Measurements from ENCODE around the gene DIS3L2.

Gene DIS3L2

GRCh38 chr2:231955758-231956472 lies 5.6 kb upstream of the DIS3L2 start:
- DNase-seq (ENCODE audit: low read depth) = no peak

DNA sequence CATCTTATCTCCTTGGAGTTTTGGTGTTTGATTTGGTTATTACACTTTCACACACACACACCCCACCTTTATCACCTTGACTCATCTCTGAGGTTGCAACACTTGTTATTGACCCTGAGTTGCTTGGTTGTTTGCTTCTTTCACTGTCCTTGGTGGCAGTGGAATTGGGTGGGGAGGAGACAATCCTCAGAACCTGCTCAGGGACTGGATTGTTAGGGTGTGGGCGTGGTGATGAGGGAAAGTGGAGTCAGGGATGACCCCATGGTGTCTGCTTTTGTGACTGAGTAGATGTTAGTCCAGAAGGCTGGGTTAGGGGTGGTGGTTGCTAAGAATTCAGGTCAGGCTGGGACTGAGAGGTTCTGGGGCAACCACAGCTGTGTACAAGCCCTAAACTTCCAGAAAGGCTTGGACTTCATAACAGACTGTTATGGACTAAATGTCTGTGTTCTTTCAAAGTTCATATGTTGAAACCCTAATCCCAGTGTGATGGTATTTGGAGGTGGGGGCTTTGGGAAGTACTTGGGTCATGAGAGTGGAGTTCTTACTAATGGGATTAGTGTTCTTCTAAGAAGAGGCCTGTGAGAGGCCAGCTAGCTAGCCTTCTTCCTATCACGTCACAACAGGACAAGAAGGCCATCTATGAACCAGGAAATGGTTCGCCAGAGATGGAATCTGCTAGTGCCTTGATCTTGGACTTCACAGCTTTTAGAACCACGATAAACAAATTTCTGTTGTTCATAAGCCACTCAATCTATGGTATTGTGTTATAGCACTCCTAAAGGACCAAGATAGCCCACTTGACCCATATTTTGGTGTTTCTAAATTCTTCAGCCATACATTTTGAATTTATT lies 3.4 kb upstream of the DIS3L2 start:
- no peak for DNase-seq (ENCODE audit: low read depth)

GRCh38 chr2:231960810-231961348 lies 634 bp upstream of the DIS3L2 start:
- no peak for DNase-seq (ENCODE audit: low read depth)

DNA sequence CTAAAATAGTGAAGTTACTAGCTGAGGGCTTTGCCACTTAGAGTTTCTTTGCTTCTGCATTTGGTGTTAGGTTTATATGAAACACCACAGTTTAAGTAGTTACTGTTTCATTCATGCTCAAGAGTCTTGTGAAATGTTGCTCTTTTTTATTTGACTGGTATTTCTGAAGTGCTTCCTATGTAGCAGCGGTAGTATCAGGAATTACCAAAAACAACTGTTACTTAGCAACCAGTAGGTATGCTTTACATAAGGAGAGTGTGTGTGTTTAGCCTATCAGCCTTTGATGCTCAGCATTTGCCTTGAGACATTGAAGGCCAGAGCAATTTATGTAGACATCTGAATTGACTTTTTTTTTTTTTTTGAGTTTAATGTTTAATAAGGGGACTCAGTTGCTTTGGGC lies 3.6 kb downstream of the DIS3L2 start:
- DNase-seq (ENCODE audit: low read depth) = no peak

- DNase-seq (ENCODE audit: low read depth) = no peak
Observed at GRCh38 chr2:231966886-231967285, 5.4 kb downstream of the DIS3L2 start.

DNA sequence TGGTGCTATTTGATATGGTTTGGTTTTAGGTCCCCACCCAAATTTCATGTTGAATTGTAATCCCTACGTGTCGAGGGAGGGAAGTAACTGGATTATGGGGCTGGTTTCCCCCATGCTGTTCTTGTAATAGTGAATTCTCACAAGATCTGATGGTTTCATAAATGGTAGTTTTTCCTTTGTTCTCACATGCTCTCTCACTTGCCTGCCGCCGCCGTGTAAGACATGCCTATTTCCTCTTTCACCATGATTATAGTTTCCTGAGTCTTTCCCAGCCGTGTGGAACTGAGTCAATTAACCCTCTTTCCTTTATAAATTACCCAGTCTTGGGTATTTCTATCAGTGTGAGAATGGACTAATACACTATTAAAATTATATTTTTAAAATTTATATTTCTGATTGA lies 7.3 kb downstream of the DIS3L2 start:
- no peak for DNase-seq (ENCODE audit: low read depth)

DNA sequence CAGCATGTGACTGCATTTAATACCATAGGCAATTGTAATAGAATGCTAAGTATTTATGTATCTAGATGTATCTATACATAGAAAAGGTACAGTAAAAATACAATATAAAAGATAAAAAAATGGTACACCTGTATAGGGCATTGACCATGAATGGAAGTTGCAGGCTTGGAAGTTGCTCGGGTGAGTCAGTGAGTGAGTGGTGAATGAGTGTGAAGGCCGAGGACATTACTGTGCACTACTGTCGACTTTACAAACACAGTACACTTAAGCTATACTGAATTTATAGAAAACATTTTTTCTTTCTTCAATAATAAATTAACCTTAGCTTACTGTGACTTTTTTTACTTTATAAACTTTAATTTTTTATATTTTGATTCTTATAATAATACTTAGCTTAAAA lies 8.9 kb downstream of the DIS3L2 start:
- DNase-seq (ENCODE audit: low read depth) = no peak

DNA sequence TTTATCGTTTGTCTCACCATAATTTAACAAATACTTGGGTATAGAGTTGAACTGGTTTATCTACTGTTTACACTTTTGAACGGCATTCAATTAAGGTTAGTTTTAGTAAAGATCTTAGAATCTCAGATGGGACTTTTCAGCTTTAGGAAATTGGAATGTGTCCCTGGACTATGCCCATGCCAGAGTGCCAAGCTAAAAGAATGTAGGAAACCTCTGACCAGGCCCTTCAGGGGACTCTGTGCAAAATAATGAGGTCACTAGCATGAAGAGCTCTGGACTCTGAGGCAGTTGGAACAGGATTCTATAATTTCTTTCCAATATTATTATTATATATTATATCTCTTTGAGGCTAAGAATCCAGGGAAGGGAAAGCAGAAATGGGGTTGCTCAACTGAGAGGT lies 13.5 kb downstream of the DIS3L2 start:
- DNase-seq (ENCODE audit: low read depth) = no peak

- no peak for DNase-seq (ENCODE audit: low read depth)
Observed at GRCh38 chr2:231977430-231977829, 15.9 kb downstream of the DIS3L2 start.

DNA sequence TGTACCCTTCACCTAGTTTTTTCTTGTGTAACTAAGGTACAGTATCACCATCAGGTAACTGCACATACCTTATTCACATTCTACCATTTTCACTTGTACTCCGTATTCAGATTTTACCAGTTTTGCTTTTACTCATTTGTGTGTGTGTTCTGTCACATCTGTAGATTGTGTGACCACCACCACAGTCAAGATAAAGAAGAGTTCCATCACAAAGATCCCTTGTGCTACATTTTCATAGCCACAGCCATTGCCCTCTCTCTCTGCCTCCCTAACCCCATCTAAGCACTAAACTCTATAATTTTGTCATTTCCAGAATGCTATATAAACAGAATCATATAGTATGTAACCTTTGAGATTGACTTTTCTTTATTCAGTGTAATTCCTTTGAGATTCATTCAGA lies 23.5 kb downstream of the DIS3L2 start:
- no peak for DNase-seq (ENCODE audit: low read depth)

- no peak for DNase-seq (ENCODE audit: low read depth)
Observed at GRCh38 chr2:231985823-231986261, 24.3 kb downstream of the DIS3L2 start.

DNA sequence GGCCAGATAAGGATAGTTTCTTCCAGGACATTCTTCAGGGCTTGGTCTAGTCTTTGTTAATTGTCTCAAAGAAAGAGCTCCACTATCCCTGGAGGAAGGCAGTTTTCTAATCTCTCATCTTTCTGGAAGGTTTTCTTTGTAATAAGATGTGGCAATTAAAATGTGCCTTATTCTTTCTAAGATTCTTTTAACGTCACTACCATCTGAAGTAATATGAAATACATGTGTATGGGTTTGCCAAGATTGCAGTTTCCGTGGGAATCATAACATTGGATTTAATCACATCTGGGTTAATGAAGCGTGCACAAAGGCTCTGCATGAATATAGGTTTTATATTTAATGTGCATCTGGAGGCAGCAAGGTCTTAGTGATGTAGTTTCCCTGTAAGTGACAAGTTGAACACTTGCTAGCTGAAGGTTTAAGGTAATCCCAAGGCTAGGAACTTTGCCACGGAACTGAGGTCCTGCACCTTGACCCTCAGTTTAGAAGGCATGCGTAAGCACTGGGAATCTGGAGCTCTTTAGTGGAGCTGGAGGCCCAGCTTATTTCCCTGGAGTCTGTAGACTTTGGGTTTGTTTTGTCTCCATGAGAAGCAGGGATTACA lies 25.7 kb downstream of the DIS3L2 start:
- no peak for DNase-seq (ENCODE audit: low read depth)

- DNase-seq (ENCODE audit: low read depth) = no peak
Observed at GRCh38 chr2:231988179-231988866, 26.8 kb downstream of the DIS3L2 start.

GRCh38 chr2:231991664-231992063 lies 30.2 kb downstream of the DIS3L2 start:
- DNase-seq (ENCODE audit: low read depth) = no peak

DNA sequence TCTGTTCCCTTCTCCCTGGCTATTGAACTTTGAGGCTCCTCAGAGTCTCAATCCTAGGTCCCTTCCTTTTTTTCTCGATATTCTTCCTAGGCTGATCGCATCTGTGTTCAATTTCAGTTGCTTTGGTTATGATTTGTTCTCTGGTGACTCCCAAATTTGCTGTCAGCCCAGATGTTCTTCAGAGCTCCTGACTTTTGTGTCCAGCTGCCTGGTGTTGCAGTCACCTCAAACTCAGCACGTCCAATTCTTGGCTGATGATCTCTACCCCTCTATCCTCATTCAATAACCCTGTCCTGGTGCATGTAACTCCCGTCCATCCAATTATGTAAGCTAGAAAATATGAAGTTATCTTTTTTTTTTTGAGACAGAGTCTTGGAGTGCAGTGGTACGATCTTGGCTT lies 31.4 kb downstream of the DIS3L2 start:
- no peak for DNase-seq (ENCODE audit: low read depth)

GRCh38 chr2:231996797-231997540 lies 35.5 kb downstream of the DIS3L2 start:
- DNase-seq (ENCODE audit: low read depth) = no peak

DNA sequence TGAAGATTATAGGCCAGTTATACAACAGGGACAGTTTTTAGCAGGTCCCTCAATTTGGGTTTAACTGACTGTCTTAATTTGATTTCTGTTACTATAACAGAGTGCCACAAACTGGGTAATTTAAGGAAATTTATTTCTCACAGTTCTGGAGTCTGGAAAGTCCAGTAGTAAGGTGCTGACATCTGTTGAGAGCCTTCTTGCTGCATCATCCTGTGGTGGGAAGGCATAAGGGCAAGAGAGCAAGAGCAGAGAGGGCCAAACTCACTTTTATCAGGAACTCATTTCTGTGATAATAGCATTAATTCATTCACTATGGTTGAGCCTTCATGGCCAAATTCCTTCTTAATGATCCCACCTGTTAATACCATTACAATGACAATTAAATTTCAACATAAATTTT lies 36.5 kb downstream of the DIS3L2 start:
- DNase-seq (ENCODE audit: low read depth) = no peak

GRCh38 chr2:232000439-232000838 lies 38.9 kb downstream of the DIS3L2 start:
- no peak for DNase-seq (ENCODE audit: low read depth)

DNA sequence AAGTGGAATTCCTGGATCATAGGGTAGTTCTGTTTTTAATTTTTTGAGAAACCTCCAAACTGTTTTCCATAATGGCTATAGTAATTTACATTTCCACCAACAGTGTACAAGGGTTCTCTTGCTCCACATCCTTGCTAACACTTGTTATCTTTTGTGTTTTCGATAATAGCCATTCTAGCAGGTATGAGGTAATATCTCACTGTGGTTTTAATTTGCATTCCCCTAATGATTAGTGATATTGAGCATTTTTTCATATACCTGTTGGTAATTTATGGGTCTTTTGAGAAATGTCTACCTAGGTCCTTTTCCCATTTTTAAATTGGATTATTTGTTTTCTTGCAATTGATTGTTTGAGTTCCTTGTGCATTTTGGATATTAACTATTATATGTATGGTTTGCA lies 39.6 kb downstream of the DIS3L2 start:
- no peak for DNase-seq (ENCODE audit: low read depth)

DNA sequence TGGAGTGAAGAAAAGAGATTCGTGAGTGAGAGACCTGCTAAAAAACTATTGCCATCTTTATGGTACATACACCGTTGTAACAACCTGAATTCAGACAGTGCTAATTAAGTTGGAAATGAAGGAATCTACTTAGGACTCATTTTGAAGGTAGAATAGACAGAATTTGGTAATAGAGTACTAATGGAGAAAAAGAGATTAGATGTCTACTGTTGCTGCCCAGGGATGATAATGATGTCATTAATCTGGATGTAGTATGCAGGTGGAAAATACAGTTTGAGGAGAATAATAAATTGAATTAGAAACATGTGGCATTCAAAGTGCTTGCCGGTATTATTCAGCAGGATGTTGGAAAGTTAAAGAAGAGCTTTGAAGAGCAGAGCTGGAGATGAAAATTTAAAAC lies 44.7 kb downstream of the DIS3L2 start:
- no peak for DNase-seq (ENCODE audit: low read depth)

DNA sequence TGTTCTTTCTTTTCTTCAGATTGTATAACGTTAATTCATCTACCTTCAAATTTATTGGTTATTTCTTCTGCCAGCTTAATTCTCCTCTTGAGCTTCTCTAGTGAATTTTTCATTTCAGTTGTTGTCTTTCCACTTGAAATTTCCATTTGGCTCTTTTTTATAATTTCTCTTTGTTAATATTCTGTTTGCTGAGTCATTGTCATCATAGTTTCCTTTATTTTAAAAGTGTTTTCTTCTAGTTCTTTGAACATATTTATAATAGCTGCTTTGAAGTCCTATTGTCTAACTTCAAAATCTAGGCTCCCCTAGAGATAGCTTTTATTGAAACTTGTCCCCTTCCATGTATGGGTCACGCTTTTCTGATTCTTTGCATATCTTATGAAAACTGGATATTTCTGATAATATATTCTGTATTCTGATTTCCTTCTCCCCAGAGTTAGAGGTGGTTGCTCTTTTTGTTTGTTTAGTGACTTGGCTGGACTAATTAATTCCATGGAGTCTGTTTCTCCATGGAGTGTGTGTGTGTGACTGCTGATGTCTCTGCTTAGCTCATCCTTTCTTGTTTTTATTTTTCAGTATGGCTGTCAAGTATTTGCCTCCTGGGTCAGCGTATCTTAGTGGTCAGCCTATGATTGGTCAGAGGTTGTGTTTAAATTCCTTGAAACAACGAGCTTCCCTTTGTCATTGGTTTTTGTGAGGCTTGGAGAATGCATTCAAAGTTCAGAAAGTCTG lies 47.6 kb downstream of the DIS3L2 start:
- no peak for DNase-seq (ENCODE audit: low read depth)
